GM21381 (cell line): ENCODE data around the gene NECAB2.

Source experiments
- ATAC-seq: cut with Tn5 transposase; IDR thresholded peaks from one replicate; pipeline ENCODE4 v1.9.1; 2021; ENCODE audit warnings: mild to moderate bottlenecking, moderate library complexity; ENCODE audit not compliant: unreplicated experiment

Gene NECAB2

GRCh38 chr16:84042308-84042878 lies 74.3 kb downstream of the NECAB2 start, which contains the start of gene SLC38A8:
SLC38A8 (minus strand) TSS chr16:84042795; CDS start chr16:84042157, 638 bp downstream.
- ATAC-seq = no peak

- no peak for ATAC-seq
Observed at GRCh38 chr16:84042879-84043485, 74.9 kb downstream of the NECAB2 start.

GRCh38 chr16:84043486-84044117 lies 75.6 kb downstream of the NECAB2 start:
- no peak for ATAC-seq

- ATAC-seq = no peak
Observed at GRCh38 chr16:84044118-84044488, 76.1 kb downstream of the NECAB2 start.

GRCh38 chr16:84045001-84045817 lies 77.2 kb downstream of the NECAB2 start:
- ATAC-seq = no peak

- ATAC-seq = no peak
Observed at GRCh38 chr16:84045818-84046470, 77.9 kb downstream of the NECAB2 start.

- no peak for ATAC-seq
Observed at GRCh38 chr16:84047206-84047605, 79.2 kb downstream of the NECAB2 start.

GRCh38 chr16:84047626-84048025 lies 79.6 kb downstream of the NECAB2 start:
- ATAC-seq = no peak

- ATAC-seq = no peak
Observed at GRCh38 chr16:84048270-84048669, 80.2 kb downstream of the NECAB2 start.

- no peak for ATAC-seq
Observed at GRCh38 chr16:84048871-84049270, 80.8 kb downstream of the NECAB2 start.

- ATAC-seq = no peak
Observed at GRCh38 chr16:84049403-84050060, 81.5 kb downstream of the NECAB2 start.

- ATAC-seq = no peak
Observed at GRCh38 chr16:84050316-84050715, 82.3 kb downstream of the NECAB2 start.

- no peak for ATAC-seq
Observed at GRCh38 chr16:84052071-84052622, 84.1 kb downstream of the NECAB2 start.
